Nephron progenitor cell (in vitro differentiated cells): Measurements from ENCODE around the gene NFIX.

Experiments
- DNase-seq: peaks from one replicate; pipeline ENCODE4 v3.0.0; 2021
- H3K27ac Mint-ChIP-seq: 2 replicates; pipeline ENCODE4 v1.8.0; 2021; ENCODE audit warnings: mild to moderate bottlenecking, moderate library complexity, mixed read lengths
- H3K27me3 Mint-ChIP-seq: 2 replicates; pipeline ENCODE4 v1.8.0; 2021; ENCODE audit warnings: mild to moderate bottlenecking, low read depth, mixed read lengths; ENCODE audit not compliant: poor library complexity
- H3K36me3 Mint-ChIP-seq: 2 replicates; pipeline ENCODE4 v1.8.0; 2021; ENCODE audit warnings: low read depth, mixed read lengths
- H3K4me1 Mint-ChIP-seq: 2 replicates; pipeline ENCODE4 v1.8.0; 2021; ENCODE audit warnings: mixed read lengths
- H3K4me3 Mint-ChIP-seq: 2 replicates; pipeline ENCODE4 v1.8.0; 2021; ENCODE audit warnings: mild to moderate bottlenecking, moderate library complexity, mixed read lengths
- H3K9me3 Mint-ChIP-seq: 2 replicates; pipeline ENCODE4 v1.8.0; 2021; ENCODE audit warnings: mild to moderate bottlenecking, moderate library complexity, mixed read lengths
- CTCF ChIP-seq: fragments of 200-600 bp; sonication (generic); IDR thresholded peaks from 2 replicates; pipeline ENCODE4 v1.5.0; 2021; ENCODE audit warnings: antibody characterized with exemption

NFIX gene

GRCh38 chr19:12986726-12987125 lies 8.5 kb upstream of the NFIX start:
- Mint-ChIP-seq H3K27ac (no peak overlapping the region), H3K4me3 (no peak overlapping the region), H3K4me1 (peaks cover 5% of the 10 kb centered on the region), H3K9me3 (no peaks in the 10 kb centered on the region), H3K36me3 (no peaks in the 10 kb centered on the region), H3K27me3 (no peaks in the 10 kb centered on the region)
- no peak for TF ChIP-seq CTCF
- no peak for DNase-seq

GRCh38 chr19:12987190-12987589 lies 8.1 kb upstream of the NFIX start:
- no peak overlapping the region for H3K27ac Mint-ChIP-seq
- H3K36me3 Mint-ChIP-seq, result no peaks in the 10 kb centered on the region
- H3K4me3 Mint-ChIP-seq, result no peak overlapping the region
- DNase-seq, result no peak
- peaks cover 1% of the 10 kb centered on the region for H3K9me3 Mint-ChIP-seq
- H3K4me1 Mint-ChIP-seq, result peaks cover 5% of the 10 kb centered on the region
- TF ChIP-seq CTCF, result no peak
- H3K27me3 Mint-ChIP-seq, result no peaks in the 10 kb centered on the region

GRCh38 chr19:12987781-12988180 lies 7.5 kb upstream of the NFIX start:
- Mint-ChIP-seq H3K4me1 (peaks cover 5% of the 10 kb centered on the region), H3K9me3 (peaks cover 6% of the 10 kb centered on the region), H3K27ac (no peak overlapping the region), H3K27me3 (no peaks in the 10 kb centered on the region), H3K4me3 (no peak overlapping the region), H3K36me3 (no peaks in the 10 kb centered on the region)
- TF ChIP-seq CTCF, result no peak
- no peak for DNase-seq

- H3K27me3 Mint-ChIP-seq, result no peaks in the 10 kb centered on the region
- H3K36me3 Mint-ChIP-seq, result no peaks in the 10 kb centered on the region
Measured at GRCh38 chr19:12990431-12990830, 4.8 kb upstream of the NFIX start.

GRCh38 chr19:12990853-12991252 lies 4.4 kb upstream of the NFIX start:
- H3K4me1 Mint-ChIP-seq, result peaks cover 10% of the 10 kb centered on the region
- no peaks in the 10 kb centered on the region for H3K36me3 Mint-ChIP-seq
- H3K27me3 Mint-ChIP-seq, result peaks cover under 1% of the 10 kb centered on the region
- H3K27ac Mint-ChIP-seq, result no peak overlapping the region
- H3K4me3 Mint-ChIP-seq, result no peak overlapping the region
- peaks cover 10% of the 10 kb centered on the region for H3K9me3 Mint-ChIP-seq
- DNase-seq, result no peak
- no peak for TF ChIP-seq CTCF

More at GRCh38 chr19:12990431-12990830, 4.8 kb upstream of the NFIX start:
- no peak for DNase-seq
- peaks cover 10% of the 10 kb centered on the region for H3K9me3 Mint-ChIP-seq
- peaks cover 10% of the 10 kb centered on the region for H3K4me1 Mint-ChIP-seq
- TF ChIP-seq CTCF, result no peak
- H3K4me3 Mint-ChIP-seq, result no peak overlapping the region
- H3K27ac Mint-ChIP-seq, result no peak overlapping the region

- no peak overlapping the region for H3K4me3 Mint-ChIP-seq
- no peak overlapping the region for H3K27ac Mint-ChIP-seq
- DNase-seq, result no peak
- peaks cover 5% of the 10 kb centered on the region for H3K27me3 Mint-ChIP-seq
- no peak for TF ChIP-seq CTCF
- peaks cover 10% of the 10 kb centered on the region for H3K4me1 Mint-ChIP-seq
- H3K36me3 Mint-ChIP-seq, result no peaks in the 10 kb centered on the region
- peaks cover 10% of the 10 kb centered on the region for H3K9me3 Mint-ChIP-seq
Measured at GRCh38 chr19:12991296-12991695, 4.0 kb upstream of the NFIX start.
